Thyroid gland (tissue), 4 donors: ENCODE results near the gene PCDHGA1. TPM values are rescaled to one million over a fixed set of nuclear protein-coding genes. Genes with fewer than 3 reads are reported as not detected.

Experiments
- DNase-seq, 2 donors: peaks; one replicate each; pipeline ENCODE4 v3.0.0-alpha.2; 2019
- H3K27ac ChIP-seq, 3 donors: fragments of 200-600 bp; sonication (generic); 1 replicate in 2 of 3; 2 replicates in 1 of 3; pipeline ENCODE4 v1.5.1; 2016 to 2019; ENCODE audit warnings: mild to moderate bottlenecking in 1 of 3, moderate library complexity in 1 of 3
- H3K27me3 ChIP-seq: fragments of 200-600 bp; sonication (generic); one replicate; pipeline ENCODE4 v1.5.1; 2019
- H3K36me3 ChIP-seq, 2 donors: fragments of 200-600 bp; sonication (generic); one replicate each; pipeline ENCODE4 v1.5.1; 2016 to 2019
- H3K4me1 ChIP-seq, 2 donors: fragments of 200-600 bp; sonication (generic); one replicate each; pipeline ENCODE4 v1.5.1; 2017 to 2019
- H3K4me3 ChIP-seq, 3 donors: fragments of 200-600 bp; sonication (generic); replicated peaks in 1 of 3; 1 replicate in 2 of 3; 2 replicates in 1 of 3; pipeline ENCODE4 v1.5.1; 2016; ENCODE audit warnings: mild to moderate bottlenecking in 1 of 3
- H3K9me3 ChIP-seq: fragments of 200-600 bp; sonication (generic); one replicate; pipeline ENCODE4 v1.5.1; 2017
- POLR2A ChIP-seq, 2 donors: fragments of 450-650 bp; IDR thresholded peaks; one replicate each; pipeline ENCODE4 v1.6.1; 2017; ENCODE audit warnings: antibody characterized with exemption in 2 of 2, mild to moderate bottlenecking in 2 of 2, moderate library complexity in 1 of 2
- WGBS, 2 donors: methylation state at CpG; one replicate each; pipeline ENCODE4 v1.1.5; 2017; 5-methylcytosine and 5-hydroxymethylcytosine counted together
- intact Hi-C: fragments of 100-400 bp; cut with DNase I; formaldehyde crosslinking; loops from one replicate; pipeline ENCODE4 v1.15.1; 2023
- total RNA-seq, 4 donors: library from RNA; depleted of rRNA; stranded (reverse); fragments of >200 nt; gene quantifications; one replicate each; pipeline ENCODE4 v1.2.3, GENCODE V29; 2016
- TF ChIP-seq, protein P1 (sequence below), 6 experiments: fragments of 200-600 bp in 3 of 6; fragments of 450-650 bp in 3 of 6; sonication (generic) in 3 of 6; IDR thresholded peaks; one replicate each; pipeline ENCODE4 v1.5.1; 2016 to 2019; ENCODE audit warnings: antibody characterized with exemption in 6 of 6, mild to moderate bottlenecking in 2 of 6, inconsistent platforms in 1 of 6, moderate library complexity in 1 of 6

Gene PCDHGA1
- total RNA-seq, 4 donors from 2014 or later = 0.40 to 1.3 (median 0.87) TPM

DNA sequence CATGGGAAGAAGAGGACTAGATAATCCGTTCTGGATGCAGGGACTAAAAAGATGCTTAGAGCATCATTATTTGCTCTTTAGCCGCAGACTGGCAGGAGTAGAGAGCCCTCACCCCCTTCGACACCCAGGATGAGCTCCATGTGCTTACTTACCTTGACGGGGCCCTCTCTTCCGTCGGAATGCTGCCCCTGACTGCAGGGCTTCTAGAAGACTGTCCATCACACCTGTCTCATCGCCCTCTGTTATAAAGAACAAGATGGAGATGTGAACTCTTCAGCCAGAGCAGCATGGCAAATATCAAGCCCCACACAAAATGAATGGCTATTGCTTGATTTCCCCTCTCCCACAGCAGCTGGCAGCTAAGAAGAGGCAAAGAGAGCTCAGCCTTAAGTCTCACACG is 193.7 kb downstream of the PCDHGA1 start:
- no peaks in the 10 kb centered on the region for H3K27me3 ChIP-seq
- TF ChIP-seq, protein P1, sequence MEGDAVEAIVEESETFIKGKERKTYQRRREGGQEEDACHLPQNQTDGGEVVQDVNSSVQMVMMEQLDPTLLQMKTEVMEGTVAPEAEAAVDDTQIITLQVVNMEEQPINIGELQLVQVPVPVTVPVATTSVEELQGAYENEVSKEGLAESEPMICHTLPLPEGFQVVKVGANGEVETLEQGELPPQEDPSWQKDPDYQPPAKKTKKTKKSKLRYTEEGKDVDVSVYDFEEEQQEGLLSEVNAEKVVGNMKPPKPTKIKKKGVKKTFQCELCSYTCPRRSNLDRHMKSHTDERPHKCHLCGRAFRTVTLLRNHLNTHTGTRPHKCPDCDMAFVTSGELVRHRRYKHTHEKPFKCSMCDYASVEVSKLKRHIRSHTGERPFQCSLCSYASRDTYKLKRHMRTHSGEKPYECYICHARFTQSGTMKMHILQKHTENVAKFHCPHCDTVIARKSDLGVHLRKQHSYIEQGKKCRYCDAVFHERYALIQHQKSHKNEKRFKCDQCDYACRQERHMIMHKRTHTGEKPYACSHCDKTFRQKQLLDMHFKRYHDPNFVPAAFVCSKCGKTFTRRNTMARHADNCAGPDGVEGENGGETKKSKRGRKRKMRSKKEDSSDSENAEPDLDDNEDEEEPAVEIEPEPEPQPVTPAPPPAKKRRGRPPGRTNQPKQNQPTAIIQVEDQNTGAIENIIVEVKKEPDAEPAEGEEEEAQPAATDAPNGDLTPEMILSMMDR (IDR thresholded peaks at IDR 0.05) = no peak
- TF ChIP-seq POLR2A (IDR thresholded peaks at IDR 0.05) = no peak
- no peak overlapping the region for H3K4me3 ChIP-seq
- H3K4me1 ChIP-seq = peaks cover 5 to 37% of the 10 kb centered on the region in 2 donors
- DNase-seq = no peak
- H3K27ac ChIP-seq = no peak overlapping the region
- H3K36me3 ChIP-seq = peaks cover 9 to 19% of the 10 kb centered on the region in 2 donors
- intact Hi-C loops = no loop called here
- H3K9me3 ChIP-seq = no peaks in the 10 kb centered on the region
- 82 to 87% methylated on average over 8 of the region's 8 CpGs for WGBS, 2 donors

DNA sequence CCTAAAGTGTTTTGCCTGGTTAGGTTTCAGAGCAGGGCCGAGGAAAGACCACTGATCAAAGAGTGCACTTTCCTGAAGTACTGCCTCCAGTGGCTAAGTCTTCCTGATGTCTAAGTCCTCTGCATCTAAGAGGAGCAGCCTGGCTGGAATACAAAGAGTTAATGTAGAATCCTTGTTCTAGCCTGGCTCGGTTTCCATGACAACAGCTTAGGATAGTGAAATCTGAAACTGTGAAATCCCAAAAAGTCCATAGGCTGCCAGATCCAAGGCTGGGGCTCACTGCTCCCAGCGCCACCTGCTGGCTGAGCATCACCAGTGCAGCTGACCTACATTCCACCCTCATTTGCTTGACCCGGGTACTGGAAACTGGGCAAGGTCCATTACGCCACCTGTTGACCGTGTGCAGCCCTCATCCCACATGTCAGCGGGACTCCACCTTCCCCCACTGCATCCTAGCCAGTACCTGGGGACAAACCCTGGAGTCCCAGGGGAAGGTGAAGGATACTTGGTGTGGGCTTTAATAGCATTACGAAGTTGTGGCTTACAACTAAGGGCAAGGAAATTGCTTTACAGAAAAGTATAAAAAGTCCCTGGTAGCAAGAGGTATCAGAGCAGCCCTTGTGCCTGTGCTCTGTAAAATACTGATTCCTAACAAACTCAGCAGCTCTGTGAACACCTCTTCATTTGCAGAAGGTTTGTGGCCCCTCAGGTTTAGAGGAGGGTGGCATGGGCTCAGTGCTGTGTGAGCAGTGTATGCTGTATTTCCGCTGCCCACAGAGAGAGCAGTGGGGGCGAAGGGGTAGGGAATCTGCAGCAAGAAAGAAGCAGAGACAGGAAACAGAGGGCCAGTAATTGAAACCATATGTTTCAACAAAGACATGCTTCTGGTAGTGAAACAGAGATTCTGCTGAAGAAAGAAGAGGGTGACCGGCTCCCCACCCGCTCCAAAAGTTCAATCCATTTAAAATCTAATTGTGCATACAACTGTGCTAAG is 194.6 kb downstream of the PCDHGA1 start:
- Histone ChIP-seq H3K4me1 (peaks cover 5 to 46% of the 10 kb centered on the region in 2 donors), H3K9me3 (no peaks in the 10 kb centered on the region), H3K27me3 (no peaks in the 10 kb centered on the region), H3K36me3 (peaks cover 9 to 19% of the 10 kb centered on the region in 2 donors), H3K4me3 (no peak overlapping the region), H3K27ac (peak overlapping the region in 2 of 3 donors; percentile 15 to 38)
- DNase-seq = peak; percentile 85 to 86
- TF ChIP-seq, protein P1 (IDR thresholded peaks at IDR 0.05) = peak; percentile 97 to 99 (median 99)
- TF ChIP-seq POLR2A (IDR thresholded peaks at IDR 0.05) = peak in 1 of 2 donors; percentile 5
- 43 to 50% methylated on average over 10 to 12 of the region's 12 CpGs for WGBS, 2 donors
- intact Hi-C loops = no loop called here

DNA sequence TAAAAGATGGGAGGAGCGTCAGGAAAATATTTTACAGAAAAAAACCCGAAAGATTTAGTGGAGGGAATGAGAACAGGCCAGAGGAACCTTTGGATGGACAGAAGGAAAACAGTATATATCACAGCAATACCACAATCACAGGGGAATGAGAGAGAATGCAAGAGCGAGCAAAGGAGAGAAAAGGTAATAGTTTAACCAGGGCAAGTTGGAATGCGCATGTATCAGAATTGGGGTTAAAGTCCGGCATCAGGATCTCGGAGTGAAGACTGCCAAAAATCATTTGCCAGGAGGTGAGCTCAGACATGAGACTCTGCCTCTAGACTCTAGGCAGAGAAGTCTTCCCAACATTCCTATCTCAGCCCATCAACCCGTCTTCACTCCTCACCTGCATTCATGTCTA is 195.3 kb downstream of the PCDHGA1 start:
- DNase-seq = no peak
- intact Hi-C loops = no loop called here
- Histone ChIP-seq H3K4me3 (no peak overlapping the region), H3K27me3 (no peaks in the 10 kb centered on the region), H3K9me3 (no peaks in the 10 kb centered on the region), H3K36me3 (peaks cover 9 to 19% of the 10 kb centered on the region in 2 donors), H3K4me1 (peaks cover 5 to 43% of the 10 kb centered on the region in 2 donors), H3K27ac (no peak overlapping the region)
- 82 to 91% methylated on average over 7 of the region's 7 CpGs for WGBS, 2 donors
- no peak for TF ChIP-seq POLR2A (IDR thresholded peaks at IDR 0.05)
- TF ChIP-seq, protein P1 (IDR thresholded peaks at IDR 0.05) = no peak

DNA sequence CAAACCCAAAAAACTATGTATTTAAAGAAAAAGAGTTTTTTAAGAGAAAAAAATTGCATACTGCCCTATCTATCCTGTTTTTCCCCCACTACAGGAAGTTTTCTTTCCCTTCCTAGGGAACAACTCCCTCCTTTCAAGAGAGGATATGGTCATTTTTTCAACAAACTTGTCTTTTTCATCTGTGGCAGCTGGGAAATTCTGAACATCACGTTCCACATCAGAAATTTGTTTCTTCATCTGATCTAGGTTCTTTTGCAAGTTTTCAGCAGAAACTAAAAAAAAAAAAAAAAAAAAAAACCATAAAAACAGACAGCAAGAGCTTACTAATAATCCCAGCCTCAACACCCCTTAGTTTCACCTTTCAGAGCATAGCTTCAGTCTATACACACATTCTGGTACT is 197.1 kb downstream of the PCDHGA1 start:
- 69 to 75% methylated on average over 1 of the region's 1 CpG for WGBS, 2 donors
- intact Hi-C loops = no loop called here
- no peak for DNase-seq
- Histone ChIP-seq H3K4me1 (peaks cover 5 to 33% of the 10 kb centered on the region in 2 donors), H3K4me3 (no peak overlapping the region), H3K27ac (no peak overlapping the region), H3K9me3 (no peaks in the 10 kb centered on the region), H3K27me3 (no peaks in the 10 kb centered on the region), H3K36me3 (peaks cover 9 to 19% of the 10 kb centered on the region in 2 donors)
- TF ChIP-seq, protein P1 (IDR thresholded peaks at IDR 0.05) = no peak
- no peak for TF ChIP-seq POLR2A (IDR thresholded peaks at IDR 0.05)
